SJSA1 (cell line): Measurements from ENCODE around the gene IL4. TPM values are rescaled to one million over a fixed set of nuclear protein-coding genes. Genes with fewer than 3 reads are reported as not detected.

ENCODE experiments used
- DNase-seq, 2 experiments: peaks; one replicate each; pipeline ENCODE4 v3.0.0-alpha.2; 2015 to 2020; ENCODE audit warnings: low spot score in 2 of 2, low read depth in 1 of 2
- H3K27ac ChIP-seq: fragments of 250-450 bp; sonication (Bioruptor Pico); 2 replicates; pipeline ENCODE4 v1.5.1; 2020; ENCODE audit warnings: mild to moderate bottlenecking, moderate library complexity
- H3K27me3 ChIP-seq: fragments of 250-450 bp; sonication (Bioruptor Pico); replicated peaks from 2 replicates; pipeline ENCODE4 v1.5.1; 2020; ENCODE audit warnings: mild to moderate bottlenecking, moderate library complexity
- H3K36me3 ChIP-seq: fragments of 250-450 bp; sonication (Bioruptor Pico); 2 replicates; pipeline ENCODE4 v1.5.1; 2020; ENCODE audit warnings: mild to moderate bottlenecking
- H3K4me1 ChIP-seq: fragments of 250-450 bp; sonication (Bioruptor Pico); replicated peaks from 2 replicates; pipeline ENCODE4 v1.6.1; 2021; ENCODE audit warnings: mild to moderate bottlenecking
- H3K4me3 ChIP-seq: fragments of 250-450 bp; sonication (Bioruptor Pico); 2 replicates; pipeline ENCODE4 v1.5.1; 2020; ENCODE audit warnings: mild to moderate bottlenecking
- H3K9me3 ChIP-seq: fragments of 250-450 bp; sonication (Bioruptor Pico); replicated peaks from 2 replicates; pipeline ENCODE4 v1.5.1; 2020; ENCODE audit warnings: mild to moderate bottlenecking
- total RNA-seq: library from RNA; depleted of rRNA; stranded (reverse); fragments of >200 nt; shearing (Covaris generic); gene quantifications from 2 replicates; pipeline ENCODE4 v1.2.3, GENCODE V29; 2014; rRNA removed

IL4 gene
- total RNA-seq, 1 experiment from 2014 or later: not detected

- H3K4me1 ChIP-seq: peaks cover 9% of the 10 kb centered on the region
- no peak overlapping the region for H3K27ac ChIP-seq
- H3K36me3 ChIP-seq: peaks cover 7% of the 10 kb centered on the region; the same call in 1 of the 2 replicates
- no peak for DNase-seq
- H3K27me3 ChIP-seq: no peaks in the 10 kb centered on the region
- H3K9me3 ChIP-seq: no peaks in the 10 kb centered on the region
- H3K4me3 ChIP-seq: no peak overlapping the region
These were observed 44.9 kb downstream of the IL4 start for GRCh38 chr5:132718544-132719312.

DNA sequence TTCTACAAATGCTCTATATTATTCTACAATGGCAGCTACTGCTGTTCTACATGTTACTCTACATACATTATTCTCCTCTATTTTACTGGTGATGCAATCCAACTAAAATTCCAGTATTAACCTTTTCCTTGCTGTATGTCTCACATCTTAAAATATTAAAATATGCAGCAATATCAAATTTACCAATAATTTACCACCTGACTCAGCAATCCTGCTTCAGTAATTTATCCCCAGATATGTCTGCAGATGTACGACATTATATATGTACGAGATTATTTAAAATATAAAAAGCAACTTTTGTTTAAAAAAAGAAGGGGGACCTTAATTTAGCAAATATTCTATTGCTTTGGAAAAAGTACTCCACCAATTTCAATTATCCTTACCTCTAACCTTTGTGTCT lies 52.0 kb downstream of the IL4 start:
- Histone ChIP-seq H3K9me3 (no peaks in the 10 kb centered on the region), H3K27me3 (no peaks in the 10 kb centered on the region), H3K27ac (no peak overlapping the region), H3K4me1 (no peaks in the 10 kb centered on the region), H3K4me3 (no peak overlapping the region), H3K36me3 (peaks cover 5% of the 10 kb centered on the region; the same call in 1 of the 2 replicates)
- no peak for DNase-seq

DNA sequence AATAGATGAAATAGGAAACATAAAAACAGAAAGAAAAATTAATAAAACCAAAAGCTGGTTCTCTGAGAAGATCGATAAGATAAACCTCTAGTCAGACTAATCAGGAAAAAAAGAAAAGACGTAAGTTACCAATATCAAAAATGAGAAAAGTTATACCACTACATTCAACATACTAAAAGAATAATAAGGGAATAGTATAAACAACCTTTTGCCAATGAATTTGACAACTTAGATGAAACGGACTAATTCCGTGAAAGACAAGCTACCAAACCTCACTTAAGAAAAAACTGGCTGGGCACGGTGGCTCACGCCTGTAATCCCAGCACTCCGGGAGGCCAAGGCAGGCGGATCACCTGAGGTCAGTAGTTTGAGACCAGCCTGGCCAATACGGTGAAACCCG lies 56.1 kb downstream of the IL4 start:
- H3K4me1 ChIP-seq: no peaks in the 10 kb centered on the region
- H3K27me3 ChIP-seq: no peaks in the 10 kb centered on the region
- no peak for DNase-seq

More for the DNA sequence above, 56.1 kb downstream of the IL4 start:
- H3K27ac ChIP-seq: no peak overlapping the region
- peaks cover 10% of the 10 kb centered on the region for H3K36me3 ChIP-seq
- H3K4me3 ChIP-seq: no peak overlapping the region
- H3K9me3 ChIP-seq: no peaks in the 10 kb centered on the region

Other genes with a start within 250 kb of the IL4 start
- gene IRF1, start 183.2 kb upstream of the IL4 start, total RNA-seq: 16.0 and 18.4 TPM in 2 replicates
- not detected in 2 replicates for gene IL5, start 130.5 kb upstream of the IL4 start, total RNA-seq
- 12.0 and 17.9 TPM in 2 replicates for gene RAD50, start 117.0 kb upstream of the IL4 start, total RNA-seq
- gene IL13, start 15.8 kb upstream of the IL4 start, total RNA-seq: not detected in 2 replicates
- gene KIF3A, start 63.6 kb downstream of the IL4 start, total RNA-seq: 11.4 and 12.1 TPM in 2 replicates
- not detected in 2 replicates for gene CCNI2, start 73.4 kb downstream of the IL4 start, total RNA-seq
- gene SEPTIN8, start 103.2 kb downstream of the IL4 start, total RNA-seq: 77.3 and 97.4 TPM in 2 replicates
- not detected in 2 replicates for gene SOWAHA, start 139.3 kb downstream of the IL4 start, total RNA-seq
- 24.1 and 31.2 TPM in 2 replicates for gene SHROOM1, start 156.7 kb downstream of the IL4 start, total RNA-seq
- gene GDF9, start 192.5 kb downstream of the IL4 start, total RNA-seq: 0.09 and 0.21 TPM in 2 replicates
- 330 and 440 TPM in 2 replicates for gene UQCRQ, start 192.7 kb downstream of the IL4 start, total RNA-seq
- 0.37 and 5.5 TPM in 2 replicates for gene LEAP2, start 199.7 kb downstream of the IL4 start, total RNA-seq